Measurements from ENCODE around the gene EYA2. TPM values are rescaled to one million over a fixed set of nuclear protein-coding genes. Genes with fewer than 3 reads are reported as not detected.

The EYA2 gene
- total RNA-seq, 1 donor, result 17.7 TPM

GRCh38 chr20:47237715-47238114, 343.1 kb downstream of the EYA2 start:
- peaks cover 15% of the 10 kb centered on the region for H3K79me2 ChIP-seq (ENCODE audit: insufficient read depth, low read length)
- H3K4me1 ChIP-seq (ENCODE audit: insufficient read depth, low read length), result peaks cover 14% of the 10 kb centered on the region
- no peaks in the 10 kb centered on the region for H3K27me3 ChIP-seq (ENCODE audit: insufficient read depth, low read length)
- H4K20me1 ChIP-seq (ENCODE audit: insufficient read depth, low read length), result no peaks in the 10 kb centered on the region
- TF ChIP-seq CTCF (IDR thresholded peaks at IDR 0.05; ENCODE audit: extremely low read depth, low read depth, low read length), result no peak
- DNase-seq (ENCODE audit: insufficient read length, low spot score, missing footprints), result no peak
- H3K4me3 ChIP-seq (ENCODE audit: insufficient read depth, low read length), result no peak overlapping the region
- H3K36me3 ChIP-seq (ENCODE audit: insufficient read depth, low read length), result peaks cover 46% of the 10 kb centered on the region
- H3K4me2 ChIP-seq (ENCODE audit: insufficient read depth, low read length), result no peak overlapping the region
- no peaks in the 10 kb centered on the region for H3K9me3 ChIP-seq (ENCODE audit: low read depth, low read length)
- H3K27ac ChIP-seq (ENCODE audit: low read depth, low read length), result no peak overlapping the region
- no peak overlapping the region for H2AFZ ChIP-seq (ENCODE audit: low read length)

Small RNA genes within 50 kb of the gene (small RNA-seq; reads per million reads assigned to genes)
- 4.7 reads per million, percentile 86 among the genes with 10 or more reads in this experiment for gene MIR3616

Other genes starting within 250 kb of the EYA2 start
- gene SLC13A3, start 243.4 kb upstream of the EYA2 start, total RNA-seq, result 0.59 and 1.8 TPM in 2 replicates
- 18.0 and 21.0 TPM in 2 replicates for gene TP53RK, start 205.4 kb upstream of the EYA2 start, total RNA-seq
- gene SLC2A10, start 185.2 kb upstream of the EYA2 start, total RNA-seq, result 44.2 and 47.4 TPM in 2 replicates